Measurements from ENCODE around the gene PLIN5.

PLIN5 gene

DNA sequence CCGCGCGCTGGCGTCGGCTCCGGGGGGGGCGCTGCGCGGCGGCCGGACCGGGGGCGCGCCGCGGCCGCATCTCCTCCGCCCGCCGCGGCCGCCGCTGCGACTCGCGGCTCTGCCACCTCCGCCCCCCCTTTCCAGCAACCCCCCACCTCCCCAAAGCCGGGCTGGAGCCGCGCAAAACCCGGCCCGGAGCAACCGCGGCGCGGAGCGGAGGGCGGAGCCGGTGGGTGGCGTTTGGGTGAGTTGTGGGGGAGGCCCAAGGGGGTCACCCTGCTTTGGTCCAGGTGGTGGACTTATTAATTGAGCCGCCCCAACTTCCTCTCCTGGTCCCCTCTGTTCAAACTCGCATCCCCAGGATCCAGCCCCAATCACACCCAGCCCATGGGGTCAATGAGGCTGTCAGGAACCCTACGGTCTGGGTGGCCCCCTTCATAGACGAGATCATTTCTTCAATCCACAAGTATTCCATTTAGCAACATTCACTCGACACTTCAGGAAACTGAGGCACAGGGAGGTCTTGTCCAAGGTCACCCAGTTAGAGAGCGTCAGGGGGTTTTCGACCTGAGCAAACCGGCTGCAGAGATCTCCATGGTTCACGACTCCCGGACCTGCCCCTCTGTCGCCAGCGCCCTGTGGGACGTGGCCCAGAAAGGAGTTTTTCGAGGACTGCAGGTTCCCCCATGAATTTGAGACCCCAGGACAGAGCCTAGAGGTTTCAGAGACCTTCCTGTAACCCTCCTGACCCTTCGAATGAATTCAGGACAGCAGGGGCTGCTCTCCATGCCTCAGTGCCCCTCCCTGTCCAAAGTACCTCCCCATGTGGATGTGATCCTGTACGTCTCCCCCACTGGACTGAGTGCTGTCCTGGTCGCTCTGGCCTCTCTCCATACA is 46.9 kb upstream of the PLIN5 start:
- H3K9ac ChIP-seq, result no peak overlapping the region
- H3K27ac ChIP-seq, result no peak overlapping the region
- TF ChIP-seq, protein P1, sequence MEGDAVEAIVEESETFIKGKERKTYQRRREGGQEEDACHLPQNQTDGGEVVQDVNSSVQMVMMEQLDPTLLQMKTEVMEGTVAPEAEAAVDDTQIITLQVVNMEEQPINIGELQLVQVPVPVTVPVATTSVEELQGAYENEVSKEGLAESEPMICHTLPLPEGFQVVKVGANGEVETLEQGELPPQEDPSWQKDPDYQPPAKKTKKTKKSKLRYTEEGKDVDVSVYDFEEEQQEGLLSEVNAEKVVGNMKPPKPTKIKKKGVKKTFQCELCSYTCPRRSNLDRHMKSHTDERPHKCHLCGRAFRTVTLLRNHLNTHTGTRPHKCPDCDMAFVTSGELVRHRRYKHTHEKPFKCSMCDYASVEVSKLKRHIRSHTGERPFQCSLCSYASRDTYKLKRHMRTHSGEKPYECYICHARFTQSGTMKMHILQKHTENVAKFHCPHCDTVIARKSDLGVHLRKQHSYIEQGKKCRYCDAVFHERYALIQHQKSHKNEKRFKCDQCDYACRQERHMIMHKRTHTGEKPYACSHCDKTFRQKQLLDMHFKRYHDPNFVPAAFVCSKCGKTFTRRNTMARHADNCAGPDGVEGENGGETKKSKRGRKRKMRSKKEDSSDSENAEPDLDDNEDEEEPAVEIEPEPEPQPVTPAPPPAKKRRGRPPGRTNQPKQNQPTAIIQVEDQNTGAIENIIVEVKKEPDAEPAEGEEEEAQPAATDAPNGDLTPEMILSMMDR (conservative IDR thresholded peaks at IDR 0.05; ENCODE audit: low read depth, low read length), result no peak
- H3K36me3 ChIP-seq (ENCODE audit: insufficient read depth), result no peaks in the 10 kb centered on the region
- peaks cover 80% of the 10 kb centered on the region for H3K27me3 ChIP-seq (ENCODE audit: insufficient read depth, low read depth)
- no peaks in the 10 kb centered on the region for H3K79me2 ChIP-seq (ENCODE audit: insufficient read depth, low read depth)
- no peaks in the 10 kb centered on the region for H4K20me1 ChIP-seq (ENCODE audit: insufficient read depth)
- H3K4me1 ChIP-seq (ENCODE audit: low read depth, poor library complexity, severe bottlenecking), result peaks cover 5% of the 10 kb centered on the region
- H2AFZ ChIP-seq (ENCODE audit: low read depth), result no peak overlapping the region
- no peak overlapping the region for H3K4me2 ChIP-seq
- no peak overlapping the region for H3K4me3 ChIP-seq (IDR thresholded peaks at IDR 0.05; ENCODE audit: insufficient read depth, low read depth, low read length)

GRCh38 chr19:4580961-4581665 is 46.1 kb upstream of the PLIN5 start:
- H3K4me1 ChIP-seq (ENCODE audit: low read depth, poor library complexity, severe bottlenecking), result peaks cover 5% of the 10 kb centered on the region
- H3K27me3 ChIP-seq (ENCODE audit: insufficient read depth, low read depth), result peaks cover 76% of the 10 kb centered on the region
- no peak overlapping the region for H2AFZ ChIP-seq (ENCODE audit: low read depth)
- H4K20me1 ChIP-seq (ENCODE audit: insufficient read depth), result no peaks in the 10 kb centered on the region
- no peak overlapping the region for H3K4me3 ChIP-seq (IDR thresholded peaks at IDR 0.05; ENCODE audit: insufficient read depth, low read depth, low read length)
- no peaks in the 10 kb centered on the region for H3K36me3 ChIP-seq (ENCODE audit: insufficient read depth)
- H3K9ac ChIP-seq, result no peak overlapping the region
- H3K79me2 ChIP-seq (ENCODE audit: insufficient read depth, low read depth), result no peaks in the 10 kb centered on the region
- no peak overlapping the region for H3K27ac ChIP-seq
- no peak overlapping the region for H3K4me2 ChIP-seq
- TF ChIP-seq, protein P1 (conservative IDR thresholded peaks at IDR 0.05; ENCODE audit: low read depth, low read length), result no peak

GRCh38 chr19:4580021-4580901 is 45.2 kb upstream of the PLIN5 start:
- Histone ChIP-seq H4K20me1 (ENCODE audit: insufficient read depth) (no peaks in the 10 kb centered on the region), H2AFZ (ENCODE audit: low read depth) (no peak overlapping the region), H3K27me3 (ENCODE audit: insufficient read depth, low read depth) (peaks cover 73% of the 10 kb centered on the region), H3K36me3 (ENCODE audit: insufficient read depth) (no peaks in the 10 kb centered on the region), H3K79me2 (ENCODE audit: insufficient read depth, low read depth) (no peaks in the 10 kb centered on the region), H3K9ac (no peak overlapping the region), H3K4me1 (ENCODE audit: low read depth, poor library complexity, severe bottlenecking) (peaks cover 8% of the 10 kb centered on the region), H3K4me2 (no peak overlapping the region), H3K4me3 (IDR thresholded peaks at IDR 0.05; ENCODE audit: insufficient read depth, low read depth, low read length) (no peak overlapping the region), H3K27ac (no peak overlapping the region)
- TF ChIP-seq, protein P1 (conservative IDR thresholded peaks at IDR 0.05; ENCODE audit: low read depth, low read length), result peak; percentile 22; the same call in 1 of the 2 replicates

DNA sequence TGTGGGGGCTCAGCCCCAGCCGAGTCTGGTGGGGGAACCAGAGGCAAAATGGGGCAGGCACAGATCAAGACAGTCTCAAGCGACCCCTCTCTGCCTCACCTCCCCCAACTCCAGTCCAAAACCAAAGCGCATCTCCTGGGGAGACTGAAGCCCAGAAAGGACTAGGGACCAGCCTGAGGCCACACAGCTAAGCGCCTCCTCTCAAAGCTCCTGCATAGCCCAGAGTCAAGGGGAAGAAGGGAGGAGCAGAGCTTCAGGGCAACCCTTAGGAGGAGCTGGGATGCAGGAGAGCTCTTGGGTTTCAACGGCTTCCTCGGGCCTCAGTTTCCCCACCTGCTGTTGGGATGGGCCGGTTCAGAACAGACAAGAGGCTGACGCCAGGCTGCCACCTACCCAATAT is 44.4 kb upstream of the PLIN5 start:
- TF ChIP-seq, protein P1 (conservative IDR thresholded peaks at IDR 0.05; ENCODE audit: low read depth, low read length), result no peak
- Histone ChIP-seq H4K20me1 (ENCODE audit: insufficient read depth) (no peaks in the 10 kb centered on the region), H3K4me2 (no peak overlapping the region), H3K27ac (no peak overlapping the region), H3K27me3 (ENCODE audit: insufficient read depth, low read depth) (peaks cover 73% of the 10 kb centered on the region), H3K4me1 (ENCODE audit: low read depth, poor library complexity, severe bottlenecking) (peaks cover 14% of the 10 kb centered on the region), H3K9ac (no peak overlapping the region), H3K4me3 (IDR thresholded peaks at IDR 0.05; ENCODE audit: insufficient read depth, low read depth, low read length) (no peak overlapping the region), H3K79me2 (ENCODE audit: insufficient read depth, low read depth) (no peaks in the 10 kb centered on the region), H2AFZ (ENCODE audit: low read depth) (no peak overlapping the region), H3K36me3 (ENCODE audit: insufficient read depth) (no peaks in the 10 kb centered on the region)
